GM18951 (cell line): ENCODE measurements around the gene MTAP.

Source experiments
- POLR2A ChIP-seq: IDR thresholded peaks from 4 replicates; pipeline ENCODE4 v1.6.1; 2011; ENCODE audit warnings: mild to moderate bottlenecking; ENCODE audit not compliant: insufficient read length, insufficient read depth; ENCODE audit errors: extremely low read depth
- in situ Hi-C: fragments of 300-500 bp; cut with MboI; formaldehyde crosslinking; loops from one replicate; pipeline ENCODE4 v1.12.0; 2022; ENCODE audit warnings: low sequenced_read_pairs, mixed read lengths, inconsistent platforms; ENCODE audit not compliant: unreplicated experiment

Gene MTAP

DNA sequence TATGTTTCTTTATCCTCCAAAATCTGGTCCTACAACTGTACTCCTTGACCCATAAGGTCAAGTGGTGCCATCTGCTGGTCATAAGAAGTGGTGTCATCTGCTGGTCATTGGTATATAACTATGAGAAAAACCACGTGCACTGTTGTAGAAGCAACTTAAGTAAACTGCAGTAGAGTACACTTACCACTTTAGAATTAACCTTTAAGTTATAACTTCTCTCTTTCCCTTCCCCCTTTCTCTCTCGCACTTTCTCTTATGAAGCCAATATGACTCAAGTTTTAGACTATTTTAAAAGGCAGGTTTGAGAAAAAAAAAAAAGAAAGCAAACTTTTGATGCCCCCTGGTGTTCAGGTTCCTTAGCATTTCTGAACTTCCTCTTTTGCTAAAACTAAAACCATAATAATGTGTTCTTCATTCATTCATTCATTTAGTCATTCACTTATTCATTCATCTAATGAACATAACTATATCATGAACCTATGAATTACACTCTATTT, 12.8 kb upstream of the MTAP start:
- no peak for TF ChIP-seq POLR2A
- in situ Hi-C loops = loop anchor here (25.0 kb wide), 3 partner anchors 327 to 602 kb away; partner anchors contain the start of genes IFNA4 and IFNA5

DNA sequence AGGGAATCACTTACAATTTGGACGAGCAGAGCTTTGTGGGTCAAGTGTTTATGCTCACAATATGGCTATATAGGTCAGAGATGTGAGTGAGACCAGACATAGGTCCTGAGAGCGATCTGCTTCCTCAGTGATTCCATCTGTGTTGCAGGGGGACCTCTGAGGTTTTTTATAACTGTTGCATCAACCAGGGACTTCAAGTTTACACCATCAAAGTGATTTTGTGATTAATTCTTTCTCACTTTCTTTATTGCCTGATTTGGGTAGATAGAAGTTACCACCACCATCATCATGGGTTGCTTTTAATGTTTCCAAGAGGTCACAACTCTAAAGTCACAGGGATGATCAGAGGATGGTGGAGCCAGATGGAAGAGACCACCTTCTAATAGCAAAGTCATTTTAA, 7.0 kb upstream of the MTAP start:
- in situ Hi-C loops = loop anchor here (25.0 kb wide), 3 partner anchors 333 to 608 kb away; partner anchors contain the start of genes IFNA4 and IFNA5
- no peak for TF ChIP-seq POLR2A

- no peak for TF ChIP-seq POLR2A
- in situ Hi-C loops = loop anchor here (25.0 kb wide), 3 partner anchors 334 to 609 kb away; partner anchors contain the start of genes IFNA4 and IFNA5
Observed at GRCh38 chr9:21796768-21797167, 5.7 kb upstream of the MTAP start.

GRCh38 chr9:21800931-21801682, 1.3 kb upstream of the MTAP start:
- no peak for TF ChIP-seq POLR2A
- in situ Hi-C loops = no loop called here

DNA sequence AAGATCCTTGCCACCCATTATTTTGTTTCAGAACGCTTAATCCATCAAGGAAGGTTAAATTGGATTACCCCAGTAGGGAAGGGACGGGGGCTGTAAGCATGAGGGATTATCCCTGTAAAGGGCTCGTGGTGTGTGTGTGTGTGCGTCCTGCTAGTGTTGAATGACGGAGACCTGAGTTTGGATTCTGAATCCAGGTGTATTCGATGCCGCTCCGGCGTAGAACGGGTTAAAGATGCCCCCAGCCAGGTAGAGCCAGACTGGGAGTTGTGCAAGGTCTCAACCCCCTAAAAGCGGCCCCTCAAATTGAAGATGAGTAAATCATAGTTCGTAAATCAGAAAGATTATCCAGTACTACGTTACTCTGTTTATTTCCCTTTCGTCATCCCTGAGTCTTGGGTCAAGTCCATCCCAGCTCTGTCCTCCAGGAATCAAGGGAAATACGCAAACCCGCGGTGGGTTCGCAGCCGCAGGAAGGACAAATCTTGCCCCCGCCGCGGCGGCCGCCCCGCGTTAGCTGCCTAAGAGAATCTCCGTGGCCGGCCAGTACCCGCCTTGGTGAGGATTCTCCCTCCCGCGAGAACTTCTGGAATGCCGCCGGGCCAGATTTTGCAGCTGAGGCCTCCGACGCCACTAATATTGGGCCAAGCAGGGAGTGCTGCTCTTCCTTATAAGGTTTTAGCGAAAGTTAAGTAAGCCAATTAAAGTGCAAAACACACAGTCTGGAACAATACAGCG, 586 bp upstream of the MTAP start:
- TF ChIP-seq POLR2A = no peak
- in situ Hi-C loops = no loop called here

DNA sequence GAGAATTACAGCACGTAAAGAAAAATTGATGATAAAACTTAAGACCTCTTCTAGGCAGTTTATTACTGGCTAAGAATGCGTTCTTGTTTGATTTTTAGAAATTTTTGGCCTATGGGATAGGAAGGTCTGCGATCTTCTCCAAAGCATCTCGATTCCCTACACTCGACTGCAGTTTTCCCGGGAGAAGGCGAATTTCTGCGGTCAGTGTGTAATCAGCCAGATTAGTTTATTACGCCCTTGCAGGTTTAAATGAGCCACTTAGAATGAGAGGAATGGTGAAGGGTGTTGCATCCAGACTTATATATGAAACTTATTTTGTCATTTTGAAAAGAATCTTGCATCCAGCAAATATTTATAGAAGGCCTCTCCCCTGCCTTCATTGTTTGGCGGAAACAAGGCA, 1.2 kb downstream of the MTAP start:
- TF ChIP-seq POLR2A = no peak
- in situ Hi-C loops = no loop called here

- no peak for TF ChIP-seq POLR2A
- in situ Hi-C loops = no loop called here
Observed at GRCh38 chr9:21804331-21804730, 1.9 kb downstream of the MTAP start.

- no peak for TF ChIP-seq POLR2A
- in situ Hi-C loops = no loop called here
Observed at GRCh38 chr9:21804791-21805190, 2.4 kb downstream of the MTAP start.

- in situ Hi-C loops = no loop called here
- no peak for TF ChIP-seq POLR2A
Observed at GRCh38 chr9:21806644-21807043, 4.2 kb downstream of the MTAP start.

DNA sequence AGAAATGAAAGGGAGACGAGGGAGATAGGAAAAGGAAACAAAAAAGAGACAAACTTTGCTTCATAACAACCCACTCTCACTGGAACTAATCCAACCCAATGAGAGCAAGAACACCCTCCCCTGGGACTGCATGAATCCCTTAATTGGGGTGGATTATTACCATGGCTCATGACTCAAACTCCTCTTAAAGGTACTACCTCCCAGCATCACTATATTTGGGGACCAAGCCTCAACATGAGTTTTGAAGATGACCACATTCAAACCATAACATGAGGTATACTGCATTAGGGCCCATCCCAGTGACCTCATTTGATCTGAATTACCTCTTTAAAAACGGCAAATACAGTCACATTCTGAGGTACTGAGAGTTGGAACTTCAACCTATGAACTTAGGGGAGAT, 8.0 kb downstream of the MTAP start:
- in situ Hi-C loops = loop anchor here (10.0 kb wide), 3 partner anchors 214 to 634 kb away; partner anchors contain the start of gene DMRTA1
- no peak for TF ChIP-seq POLR2A

- TF ChIP-seq POLR2A = no peak
- in situ Hi-C loops = loop anchor here (10.0 kb wide), 3 partner anchors 214 to 634 kb away; partner anchors contain the start of gene DMRTA1
Observed at GRCh38 chr9:21810881-21811280, 8.4 kb downstream of the MTAP start.

DNA sequence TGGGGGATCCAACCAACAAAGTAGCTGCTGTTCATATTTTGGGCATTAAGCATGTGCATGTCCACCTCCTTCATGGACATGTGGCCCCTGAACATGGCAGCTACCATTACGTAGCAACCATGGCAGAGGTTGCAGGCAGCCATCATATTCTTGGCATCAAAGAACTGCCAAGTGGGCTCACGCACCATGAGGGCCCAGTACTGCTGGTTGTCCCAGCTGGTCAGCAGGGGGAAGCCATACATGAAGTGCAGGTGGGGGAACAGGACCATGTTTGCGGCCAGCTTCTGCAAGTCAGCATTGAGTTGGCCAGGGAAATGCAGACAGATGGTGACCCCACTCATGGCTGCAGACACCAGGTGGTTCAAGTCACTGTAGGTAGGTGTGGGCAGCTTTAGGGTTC, 9.5 kb downstream of the MTAP start:
- no peak for TF ChIP-seq POLR2A
- in situ Hi-C loops = loop anchor here (10.0 kb wide), 3 partner anchors 213 to 633 kb away; partner anchors contain the start of gene DMRTA1

- no peak for TF ChIP-seq POLR2A
- in situ Hi-C loops = loop anchor here (10.0 kb wide), 3 partner anchors 212 to 632 kb away; partner anchors contain the start of gene DMRTA1
Observed at GRCh38 chr9:21812415-21812814, 10.0 kb downstream of the MTAP start.

DNA sequence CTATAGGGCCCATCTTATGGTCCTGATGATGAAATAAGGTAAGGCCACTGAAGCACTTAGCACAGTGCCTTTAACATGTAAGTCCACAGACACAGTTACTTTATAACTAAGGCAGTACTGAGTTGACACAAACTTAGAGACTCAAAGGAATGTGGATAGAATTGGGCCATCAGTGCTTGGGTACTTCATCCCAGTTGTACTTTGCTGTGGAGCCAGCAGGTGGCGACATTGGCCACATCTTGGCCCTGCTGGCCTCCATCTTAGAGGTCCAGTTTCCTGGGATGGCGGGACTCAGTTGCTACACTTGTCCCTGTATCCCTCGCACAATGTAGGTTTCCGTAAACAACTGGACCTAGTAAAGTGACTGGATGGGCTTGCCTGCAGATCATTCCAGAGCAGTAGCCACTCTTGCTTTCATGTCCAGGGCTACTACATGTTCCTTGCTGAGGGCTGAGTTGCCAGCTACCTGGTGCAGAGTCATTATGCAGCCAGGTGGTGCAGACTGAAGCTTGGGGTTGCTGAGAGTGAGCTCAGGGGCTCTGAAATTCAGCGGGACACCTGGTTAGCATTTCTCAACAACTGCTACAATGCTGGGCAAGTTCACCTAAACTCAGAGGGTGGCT, 10.6 kb downstream of the MTAP start:
- no peak for TF ChIP-seq POLR2A
- in situ Hi-C loops = loop anchor here (10.0 kb wide), 3 partner anchors 212 to 632 kb away; partner anchors contain the start of gene DMRTA1
